ENCODE measurements around the gene RGSL1.
"Not testable (repeated sequence)": the region's sequence is repeated elsewhere in the genome, so short reads cannot be mapped to it uniquely, and the experiment has no call there.

The RGSL1 gene

GRCh38 chr1:182444497-182444896, 5.4 kb upstream of the RGSL1 start:
- no peak for FAIRE-seq

GRCh38 chr1:182446033-182446669, 3.8 kb upstream of the RGSL1 start:
- FAIRE-seq (peak; percentile 95), DNase-seq (ENCODE audit: insufficient read length, low spot score) (peak; percentile 47)
- TF ChIP-seq CTCF (IDR thresholded peaks at IDR 0.05; ENCODE audit: insufficient read depth, missing control alignments): peak; percentile 95

More at GRCh38 chr1:182444497-182444896, 5.4 kb upstream of the RGSL1 start:
- DNase-seq (ENCODE audit: insufficient read length, low spot score): no peak
- TF ChIP-seq CTCF (IDR thresholded peaks at IDR 0.05; ENCODE audit: insufficient read depth, missing control alignments): no peak

- not testable (repeated sequence) for FAIRE-seq; DNase-seq (ENCODE audit: insufficient read length, low spot score)
These were observed 2.8 kb upstream of the RGSL1 start for GRCh38 chr1:182447124-182447523.

- TF ChIP-seq CTCF (IDR thresholded peaks at IDR 0.05; ENCODE audit: insufficient read depth, missing control alignments): no peak
- no peak for DNase-seq (ENCODE audit: insufficient read length, low spot score)
These were observed 2.3 kb upstream of the RGSL1 start for GRCh38 chr1:182447660-182448059.

GRCh38 chr1:182453631-182454030, 3.7 kb downstream of the RGSL1 start:
- TF ChIP-seq CTCF (IDR thresholded peaks at IDR 0.05; ENCODE audit: insufficient read depth, missing control alignments): no peak
- DNase-seq (ENCODE audit: insufficient read length, low spot score) (no peak), FAIRE-seq (no peak)

More at GRCh38 chr1:182447660-182448059, 2.3 kb upstream of the RGSL1 start:
- FAIRE-seq: peak; percentile 6

- TF ChIP-seq CTCF (IDR thresholded peaks at IDR 0.05; ENCODE audit: insufficient read depth, missing control alignments): no peak
- DNase-seq (ENCODE audit: insufficient read length, low spot score) (no peak), FAIRE-seq (no peak)
These were observed 7.9 kb downstream of the RGSL1 start for GRCh38 chr1:182457844-182458243.

DNA sequence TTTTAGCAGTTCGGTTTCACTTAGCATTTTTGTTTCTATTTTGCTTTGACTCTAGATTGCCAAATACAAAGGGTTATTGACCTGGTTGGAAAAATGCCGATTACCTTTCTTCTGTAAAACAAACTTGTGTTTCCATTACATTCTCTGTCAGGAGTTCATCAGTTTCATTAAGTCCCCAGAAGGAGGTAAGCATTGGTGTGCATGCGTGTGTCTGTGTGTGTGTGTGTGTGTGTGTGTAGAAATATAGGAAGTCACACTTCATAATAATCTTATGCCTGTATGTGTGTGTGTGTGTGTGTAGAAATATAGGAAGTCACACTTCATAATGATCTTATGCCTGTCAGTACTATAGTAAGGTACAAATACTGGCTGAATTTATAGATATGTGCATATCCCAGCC, 10.0 kb downstream of the RGSL1 start:
- no peak for FAIRE-seq
- no peak for TF ChIP-seq CTCF (IDR thresholded peaks at IDR 0.05; ENCODE audit: insufficient read depth, missing control alignments)

DNA sequence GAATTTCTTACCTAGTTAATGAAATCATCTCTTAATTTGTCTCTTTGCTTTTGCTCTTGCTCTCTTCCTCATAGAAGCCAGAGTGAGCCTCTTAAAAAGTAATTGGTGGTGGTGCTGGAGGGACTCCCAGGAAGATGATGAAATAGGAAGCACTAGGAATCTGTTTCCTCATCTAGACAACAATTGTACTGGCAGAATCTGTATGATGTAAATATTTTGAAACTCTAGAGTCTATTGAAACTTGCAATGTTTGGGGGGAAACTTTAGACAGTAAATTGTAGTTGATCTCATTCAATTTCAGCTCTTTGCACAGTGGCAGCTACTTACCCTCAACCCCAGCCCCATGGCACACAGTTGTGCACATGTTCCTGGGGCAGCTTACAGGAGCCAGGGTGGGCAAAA, 10.6 kb downstream of the RGSL1 start:
- TF ChIP-seq CTCF (IDR thresholded peaks at IDR 0.05; ENCODE audit: insufficient read depth, missing control alignments): no peak
- no peak for FAIRE-seq
- DNase-seq (ENCODE audit: insufficient read length, low spot score): no peak

More for the DNA sequence above, 10.0 kb downstream of the RGSL1 start:
- DNase-seq (ENCODE audit: insufficient read length, low spot score): no peak

Data from D721Med (cell line).